Neuronal stem cell (in vitro differentiated cells): ENCODE measurements around the gene GRIK2.

Experiments
- DNase-seq: peaks from one replicate; pipeline ENCODE4 v3.0.0-alpha.2; 2013; ENCODE audit warnings: low spot score
- H2AFZ ChIP-seq: one replicate; pipeline ENCODE4 v1.6.1; 2013; ENCODE audit warnings: mild to moderate bottlenecking, low read length, inconsistent platforms
- H2AK5ac ChIP-seq: 2 replicates; pipeline ENCODE4 v1.6.1; 2013; ENCODE audit warnings: low read depth, mild to moderate bottlenecking, inconsistent platforms, low read length, moderate library complexity, mixed read lengths
- H2BK120ac ChIP-seq: 2 replicates; pipeline ENCODE4 v1.6.1; 2013; ENCODE audit warnings: low read depth, mild to moderate bottlenecking, inconsistent platforms, low read length, moderate library complexity, mixed read lengths
- H2BK12ac ChIP-seq: one replicate; pipeline ENCODE4 v1.6.1; 2013; ENCODE audit warnings: low read length, inconsistent platforms
- H2BK15ac ChIP-seq: 2 replicates; pipeline ENCODE4 v1.6.1; 2013; ENCODE audit warnings: mild to moderate bottlenecking, low read length, inconsistent platforms, mixed read lengths
- H2BK5ac ChIP-seq: one replicate; pipeline ENCODE4 v1.6.1; 2013; ENCODE audit warnings: inconsistent platforms, mild to moderate bottlenecking, low read length, moderate library complexity
- H3K14ac ChIP-seq: one replicate; pipeline ENCODE4 v1.6.1; 2013; ENCODE audit warnings: low read length, inconsistent platforms
- H3K18ac ChIP-seq: 2 replicates; pipeline ENCODE4 v1.6.1; 2013; ENCODE audit warnings: low read length, inconsistent platforms
- H3K23ac ChIP-seq: 2 replicates; pipeline ENCODE4 v1.6.1; 2013; ENCODE audit warnings: low read depth, mild to moderate bottlenecking, mixed read lengths, low read length, inconsistent platforms; ENCODE audit not compliant: poor library complexity
- H3K27ac ChIP-seq: replicated peaks from 3 replicates; pipeline ENCODE4 v1.5.1; 2013; ENCODE audit warnings: low read length, inconsistent platforms
- H3K27me3 ChIP-seq, 3 experiments: 2 replicates each; pipeline ENCODE4 v1.6.1; 2013; ENCODE audit warnings: low read length in 3 of 3, mild to moderate bottlenecking in 2 of 3, inconsistent platforms in 1 of 3, low read depth in 1 of 3, mixed read lengths in 1 of 3, moderate library complexity in 1 of 3; ENCODE audit not compliant: control insufficient read depth in 3 of 3, insufficient read depth in 3 of 3
- H3K36me3 ChIP-seq, 2 donors: replicated peaks in 1 of 2; 2 replicates each; pipeline ENCODE4 v1.6.1; 2013; ENCODE audit warnings: low read length in 2 of 2; ENCODE audit not compliant: control insufficient read depth in 2 of 2, insufficient read depth in 2 of 2
- H3K4ac ChIP-seq: 2 replicates; pipeline ENCODE4 v1.6.1; 2013; ENCODE audit warnings: inconsistent platforms, mild to moderate bottlenecking, low read length, moderate library complexity
- H3K4me1 ChIP-seq, 2 donors: 1 replicate in 1 of 2; 2 replicates in 1 of 2; pipeline ENCODE4 v1.6.1; 2013; ENCODE audit warnings: low read length in 2 of 2, low read depth in 1 of 2; ENCODE audit not compliant: control insufficient read depth in 2 of 2, insufficient read depth in 1 of 2
- H3K4me2 ChIP-seq: one replicate; pipeline ENCODE4 v1.6.1; 2013; ENCODE audit warnings: mild to moderate bottlenecking, low read length, inconsistent platforms; ENCODE audit not compliant: insufficient read depth, poor library complexity, severe bottlenecking
- H3K4me3 ChIP-seq, 2 donors: 2 replicates each; pipeline ENCODE4 v1.5.1; 2013; ENCODE audit warnings: low read length in 2 of 2, mild to moderate bottlenecking in 2 of 2, inconsistent platforms in 1 of 2, moderate library complexity in 1 of 2
- H3K79me1 ChIP-seq: one replicate; pipeline ENCODE4 v1.6.1; 2013; ENCODE audit warnings: low read depth, mild to moderate bottlenecking, inconsistent platforms, low read length, moderate library complexity
- H3K9ac ChIP-seq: one replicate; pipeline ENCODE4 v1.6.1; 2013; ENCODE audit warnings: mild to moderate bottlenecking, low read depth, low read length, inconsistent platforms; ENCODE audit not compliant: poor library complexity
- H3K9me3 ChIP-seq, 2 donors: replicated peaks in 1 of 2; 2 replicates each; pipeline versions ENCODE3 to v1.6.1; 2013; ENCODE audit warnings: low read length in 2 of 2, mild to moderate bottlenecking in 2 of 2, inconsistent platforms in 1 of 2, low read depth in 1 of 2, mixed read lengths in 1 of 2, moderate library complexity in 1 of 2; ENCODE audit not compliant: control insufficient read depth in 2 of 2, insufficient read depth in 1 of 2
- H4K8ac ChIP-seq: one replicate; pipeline ENCODE4 v1.6.1; 2013; ENCODE audit warnings: low read depth, mild to moderate bottlenecking, inconsistent platforms, low read length, moderate library complexity
- H4K91ac ChIP-seq: one replicate; pipeline ENCODE4 v1.6.1; 2013; ENCODE audit warnings: low read length, low read depth, mild to moderate bottlenecking, inconsistent platforms; ENCODE audit not compliant: poor library complexity
- WGBS, 2 donors: extraction: QIAGEN DNeasy Blood & Tissue Kit; methylation state at CpG; one replicate each; pipeline ENCODE4 v1.1.7; 2013; ENCODE audit warnings: missing lambda C conversion rate in 2 of 2, mixed read lengths in 1 of 2; ENCODE audit not compliant: insufficient read length in 2 of 2, insufficient replicate concordance in 1 of 2; ENCODE audit errors: extremely low coverage in 2 of 2; 5-methylcytosine and 5-hydroxymethylcytosine counted together

GRIK2 gene

DNA sequence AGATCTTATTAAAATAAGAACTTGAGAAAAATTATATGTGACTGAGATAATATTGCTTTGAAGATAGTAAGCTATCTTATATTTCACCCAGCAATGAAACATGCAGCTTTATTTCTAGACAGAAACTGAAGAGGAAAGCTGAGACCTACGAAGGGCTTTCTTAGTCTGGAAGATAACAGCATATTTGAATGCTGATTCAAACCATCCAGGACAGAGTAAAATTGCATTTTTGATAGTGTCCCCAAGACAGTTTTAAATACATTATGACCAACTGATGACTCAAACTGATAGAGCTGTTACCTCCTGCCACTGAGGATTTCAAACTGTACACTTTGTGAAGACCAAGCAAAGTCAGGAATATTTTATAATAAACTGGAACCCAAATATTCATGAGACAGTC is 409.6 kb downstream of the GRIK2 start:
- Histone ChIP-seq H3K23ac (no peak overlapping the region), H4K8ac (no peak overlapping the region), H3K4ac (no peak overlapping the region), H2BK120ac (no peak overlapping the region), H3K27me3 (no peaks in the 10 kb centered on the region), H3K9ac (no peak overlapping the region), H2BK5ac (no peak overlapping the region), H2BK12ac (no peak overlapping the region), H3K79me1 (no peaks in the 10 kb centered on the region), H3K18ac (no peak overlapping the region), H2AK5ac (no peak overlapping the region), H2AFZ (no peak overlapping the region), H3K9me3 (no peaks in the 10 kb centered on the region), H2BK15ac (no peak overlapping the region), H3K36me3 (no peaks in the 10 kb centered on the region), H3K14ac (no peak overlapping the region), H3K27ac (no peak overlapping the region), H4K91ac (no peak overlapping the region), H3K4me3 (no peak overlapping the region), H3K4me2 (no peak overlapping the region), H3K4me1 (no peaks in the 10 kb centered on the region)
- WGBS, 2 donors = no CpG with 5 or more reads among the region's 1 CpG
- DNase-seq = no peak

DNA sequence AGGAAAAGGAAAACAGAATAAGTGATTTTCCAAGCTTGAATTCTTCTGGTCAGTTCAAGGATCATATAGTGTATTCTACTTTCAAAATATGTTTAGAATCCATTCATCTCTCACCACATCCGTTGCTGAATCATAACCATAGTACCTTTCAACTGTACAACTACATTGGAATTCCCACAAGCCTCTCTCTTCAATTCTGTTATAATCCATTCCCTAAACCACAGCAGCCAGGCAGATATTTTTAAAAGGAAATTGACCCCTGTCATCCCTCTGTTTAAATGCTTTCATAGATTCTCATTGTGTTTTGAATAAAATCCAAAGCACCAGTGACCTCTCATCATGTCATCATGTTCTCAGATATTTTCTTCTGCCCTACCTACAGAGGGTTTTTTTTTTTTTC is 412.7 kb downstream of the GRIK2 start:
- DNase-seq = no peak
- no peak overlapping the region for H3K4me3 ChIP-seq
- no peak overlapping the region for H2BK15ac ChIP-seq
- WGBS, 2 donors = no CpG with 5 or more reads among the region's 1 CpG
- no peak overlapping the region for H2BK5ac ChIP-seq
- H2BK12ac ChIP-seq = no peak overlapping the region
- no peak overlapping the region for H3K18ac ChIP-seq
- H3K27me3 ChIP-seq = no peaks in the 10 kb centered on the region
- no peaks in the 10 kb centered on the region for H3K36me3 ChIP-seq
- H3K14ac ChIP-seq = no peak overlapping the region
- no peaks in the 10 kb centered on the region for H3K4me1 ChIP-seq
- no peak overlapping the region for H2AK5ac ChIP-seq
- H4K8ac ChIP-seq = no peak overlapping the region
- H4K91ac ChIP-seq = no peak overlapping the region
- H3K9me3 ChIP-seq = no peaks in the 10 kb centered on the region
- no peak overlapping the region for H2AFZ ChIP-seq
- H3K4me2 ChIP-seq = no peak overlapping the region
- no peaks in the 10 kb centered on the region for H3K79me1 ChIP-seq
- no peak overlapping the region for H3K4ac ChIP-seq
- H3K9ac ChIP-seq = no peak overlapping the region
- no peak overlapping the region for H2BK120ac ChIP-seq
- H3K23ac ChIP-seq = no peak overlapping the region
- H3K27ac ChIP-seq = no peak overlapping the region

DNA sequence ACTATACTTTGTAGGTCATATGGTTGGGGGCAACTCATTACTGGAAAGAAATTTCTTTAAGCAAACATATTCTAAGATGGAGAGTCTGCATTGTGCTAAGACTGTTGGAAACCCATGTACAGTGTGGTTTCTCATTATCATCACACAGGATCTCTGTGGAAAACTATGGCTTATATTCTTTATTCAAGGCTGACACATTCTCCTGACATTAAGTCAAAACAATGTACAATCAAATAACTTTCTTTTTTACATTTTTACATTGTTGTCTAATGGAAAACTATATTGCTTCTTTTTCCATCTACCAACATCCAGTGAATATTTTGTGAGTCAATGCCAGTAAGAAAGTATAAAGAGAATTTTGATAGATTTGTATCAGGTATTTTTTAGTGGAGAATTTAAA is 417.6 kb downstream of the GRIK2 start:
- no peaks in the 10 kb centered on the region for H3K79me1 ChIP-seq
- no peak overlapping the region for H4K91ac ChIP-seq
- H3K27ac ChIP-seq = no peak overlapping the region
- no peak overlapping the region for H3K9ac ChIP-seq
- no peak overlapping the region for H2AK5ac ChIP-seq
- H3K27me3 ChIP-seq = no peaks in the 10 kb centered on the region
- no peak overlapping the region for H2BK5ac ChIP-seq
- H4K8ac ChIP-seq = no peak overlapping the region
- no peak overlapping the region for H3K4ac ChIP-seq
- no peak overlapping the region for H2AFZ ChIP-seq
- H2BK12ac ChIP-seq = no peak overlapping the region
- no peaks in the 10 kb centered on the region for H3K36me3 ChIP-seq
- H2BK120ac ChIP-seq = no peak overlapping the region
- no peak for DNase-seq
- H3K14ac ChIP-seq = no peak overlapping the region
- H2BK15ac ChIP-seq = no peak overlapping the region
- no peaks in the 10 kb centered on the region for H3K9me3 ChIP-seq
- no peak overlapping the region for H3K18ac ChIP-seq
- H3K4me3 ChIP-seq = no peak overlapping the region
- H3K23ac ChIP-seq = no peak overlapping the region
- H3K4me1 ChIP-seq = no peaks in the 10 kb centered on the region
- H3K4me2 ChIP-seq = no peak overlapping the region

DNA sequence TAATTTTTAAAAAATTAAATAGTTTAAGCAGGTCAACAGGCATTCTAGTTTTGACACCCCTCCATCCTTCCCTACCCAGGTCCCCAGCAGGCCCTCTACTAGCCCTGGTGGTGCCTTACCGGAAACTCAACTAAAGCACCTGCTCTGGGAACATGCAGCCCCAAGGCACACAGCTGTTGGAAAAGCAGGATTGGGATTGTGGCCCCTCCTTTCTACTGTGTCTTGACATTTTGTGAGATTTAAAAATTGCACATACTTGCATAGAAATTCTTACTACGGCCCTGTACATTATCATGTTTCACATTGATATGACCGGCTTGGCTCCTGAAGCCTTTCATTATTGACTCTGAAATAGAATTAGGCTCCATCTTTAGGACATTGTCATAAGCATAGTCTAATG is 423.2 kb downstream of the GRIK2 start:
- Histone ChIP-seq H4K8ac (no peak overlapping the region), H4K91ac (no peak overlapping the region), H3K4me2 (no peak overlapping the region), H3K4me1 (peaks cover 3 to 5% of the 10 kb centered on the region in 2 donors), H3K4me3 (no peak overlapping the region), H3K23ac (no peak overlapping the region), H3K9ac (no peak overlapping the region), H2BK12ac (no peak overlapping the region), H3K14ac (no peak overlapping the region), H3K27ac (no peak overlapping the region), H3K4ac (no peak overlapping the region), H2BK120ac (no peak overlapping the region), H2BK5ac (no peak overlapping the region), H3K18ac (no peak overlapping the region), H2AFZ (no peak overlapping the region), H3K9me3 (no peaks in the 10 kb centered on the region), H3K79me1 (no peaks in the 10 kb centered on the region), H3K27me3 (no peaks in the 10 kb centered on the region), H3K36me3 (no peaks in the 10 kb centered on the region), H2BK15ac (no peak overlapping the region), H2AK5ac (no peak overlapping the region)
- no CpG with 5 or more reads among the region's 3 CpGs for WGBS, 2 donors
- no peak for DNase-seq
